Neural progenitor cell (in vitro differentiated cells): ENCODE measurements around the gene LCE3D. TPM values are rescaled to one million over a fixed set of nuclear protein-coding genes. Genes with fewer than 3 reads are reported as not detected.

Experiments used
- DNase-seq: peaks from one replicate; pipeline ENCODE4 v3.0.0-alpha.2; 2016; ENCODE audit warnings: low spot score
- H2AFZ ChIP-seq: fragments of 200-600 bp; sonication (generic); replicated peaks from 2 replicates; pipeline ENCODE4 v1.6.1; 2016; ENCODE audit warnings: antibody characterized with exemption
- H3F3A ChIP-seq: fragments of 200-600 bp; sonication (generic); 2 replicates; pipeline ENCODE4 v1.6.1; 2016; ENCODE audit warnings: antibody characterized with exemption, low read depth
- H3K27ac ChIP-seq: fragments of 200-600 bp; sonication (generic); 2 replicates; pipeline ENCODE4 v1.5.1; 2016; ENCODE audit warnings: mild to moderate bottlenecking
- H3K27me3 ChIP-seq: fragments of 200-600 bp; sonication (generic); 2 replicates; pipeline ENCODE4 v1.6.1; 2016; ENCODE audit warnings: mild to moderate bottlenecking, moderate library complexity
- H3K36me3 ChIP-seq: fragments of 200-600 bp; sonication (generic); 2 replicates; pipeline ENCODE4 v1.5.1; 2016
- H3K4me1 ChIP-seq: fragments of 200-600 bp; sonication (generic); 2 replicates; pipeline ENCODE4 v1.6.1; 2016; ENCODE audit warnings: mixed run types
- H3K4me2 ChIP-seq: fragments of 200-600 bp; sonication (generic); 2 replicates; pipeline ENCODE4 v1.6.1; 2016
- H3K4me3 ChIP-seq: fragments of 200-600 bp; sonication (generic); 2 replicates; pipeline ENCODE4 v1.5.1; 2016
- H3K79me2 ChIP-seq: fragments of 200-600 bp; sonication (generic); 2 replicates; pipeline ENCODE4 v1.6.1; 2016; ENCODE audit warnings: low read depth
- H3K9ac ChIP-seq: fragments of 200-600 bp; sonication (generic); 2 replicates; pipeline ENCODE4 v1.6.1; 2016
- H3K9me3 ChIP-seq: fragments of 200-600 bp; sonication (generic); 2 replicates; pipeline ENCODE4 v1.5.1; 2016; ENCODE audit warnings: low read depth
- H4K20me1 ChIP-seq: fragments of 200-600 bp; sonication (generic); 2 replicates; pipeline ENCODE4 v1.6.1; 2016; ENCODE audit warnings: low read depth
- H3K27ac Mint-ChIP-seq: 3 replicates; pipeline ENCODE4 v1.8.0; 2021; ENCODE audit warnings: mixed read lengths
- H3K27me3 Mint-ChIP-seq: 2 replicates; pipeline ENCODE4 v1.8.0; 2022; ENCODE audit warnings: low read depth, mild to moderate bottlenecking, inconsistent platforms, moderate library complexity, mixed read lengths; ENCODE audit not compliant: insufficient read depth
- H3K36me3 Mint-ChIP-seq: 3 replicates; pipeline ENCODE4 v1.8.0; 2021; ENCODE audit warnings: mixed read lengths
- H3K4me1 Mint-ChIP-seq: 3 replicates; pipeline ENCODE4 v1.8.0; 2021; ENCODE audit warnings: mixed read lengths
- H3K4me3 Mint-ChIP-seq: 3 replicates; pipeline ENCODE4 v1.8.0; 2021; ENCODE audit warnings: mild to moderate bottlenecking, moderate library complexity, mixed read lengths
- H3K9me3 Mint-ChIP-seq: 3 replicates; pipeline ENCODE4 v1.8.0; 2020; ENCODE audit warnings: mixed read lengths
- CTCF ChIP-seq: fragments of 200-600 bp; sonication (generic); IDR thresholded peaks from 2 replicates; pipeline ENCODE4 v1.5.1; 2017; ENCODE audit warnings: antibody characterized with exemption, mild to moderate bottlenecking
- EZH2 ChIP-seq: fragments of 200-600 bp; sonication (generic); IDR thresholded peaks from 2 replicates; pipeline ENCODE4 v1.6.1; 2017; ENCODE audit warnings: antibody characterized with exemption, mild to moderate bottlenecking, moderate library complexity
- EZH2phosphoT487 ChIP-seq: fragments of 200-600 bp; sonication (generic); IDR thresholded peaks from 2 replicates; pipeline ENCODE4 v1.6.1; 2017; ENCODE audit warnings: antibody characterized with exemption
- total RNA-seq: library from RNA; depleted of rRNA; stranded (reverse); fragments of >200 nt; gene quantifications from 2 replicates; pipeline ENCODE4 v1.2.3, GENCODE V29; 2015; ENCODE audit warnings: low replicate concordance

The LCE3D gene
- total RNA-seq, 1 donor from 2014 or later: not detected

DNA sequence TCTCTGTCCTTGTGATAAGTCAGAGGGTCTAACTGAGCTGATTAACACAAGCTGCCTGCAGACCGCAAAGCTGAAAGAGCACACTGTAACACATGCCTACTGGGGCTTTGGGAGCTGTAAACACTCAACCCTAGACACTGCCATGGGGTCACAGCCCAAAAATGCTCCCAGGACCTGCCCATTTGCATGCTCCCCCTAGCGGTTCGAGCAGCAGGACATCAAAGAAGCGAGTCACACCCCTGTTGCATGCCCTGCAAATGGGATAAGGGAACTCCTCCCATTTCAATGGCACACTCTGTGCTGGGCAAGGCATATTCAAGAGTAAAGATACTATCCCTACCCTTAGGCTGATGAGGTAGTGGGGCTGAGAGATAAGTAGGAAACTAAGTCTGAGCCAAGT, 36.5 kb downstream of the LCE3D start:
- Histone ChIP-seq H3K9ac (no peak overlapping the region), H2AFZ (no peak overlapping the region), H3K27ac (no peak overlapping the region), H3K4me3 (no peak overlapping the region), H3K27me3 (no peaks in the 10 kb centered on the region), H3K79me2 (no peaks in the 10 kb centered on the region), H3K4me2 (no peak overlapping the region), H4K20me1 (no peaks in the 10 kb centered on the region), H3K4me1 (no peaks in the 10 kb centered on the region), H3K9me3 (peaks cover 9% of the 10 kb centered on the region), H3F3A (no peaks in the 10 kb centered on the region), H3K36me3 (no peaks in the 10 kb centered on the region)
- Mint-ChIP-seq H3K4me3 (no peak overlapping the region), H3K9me3 (peaks cover 37% of the 10 kb centered on the region), H3K4me1 (no peaks in the 10 kb centered on the region), H3K27me3 (no peaks in the 10 kb centered on the region), H3K27ac (no peak overlapping the region), H3K36me3 (no peaks in the 10 kb centered on the region)
- DNase-seq: no peak
- no peak for TF ChIP-seq EZH2
- no peak for TF ChIP-seq CTCF
- no peak for TF ChIP-seq EZH2phosphoT487

DNA sequence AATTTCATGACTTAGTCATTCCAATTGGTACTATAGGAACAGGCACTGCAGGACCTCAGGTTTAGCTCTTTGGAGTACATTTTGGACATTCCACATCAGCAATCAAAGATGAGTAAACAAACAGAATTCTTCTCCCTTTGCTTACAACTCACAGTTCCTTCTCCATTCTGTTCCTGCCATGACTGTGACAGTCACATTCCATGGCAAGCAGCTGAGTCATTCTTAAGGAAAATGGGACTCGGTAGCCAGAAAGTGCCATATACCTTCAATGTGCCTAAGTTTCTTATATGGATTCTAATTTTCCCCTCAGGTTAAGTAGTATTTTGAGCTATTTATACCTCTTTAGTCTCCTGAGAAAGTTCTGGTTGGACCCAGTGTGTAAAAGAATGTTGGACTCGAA, 40.4 kb downstream of the LCE3D start:
- Histone ChIP-seq H3K79me2 (no peaks in the 10 kb centered on the region), H3K9ac (no peak overlapping the region), H3F3A (no peaks in the 10 kb centered on the region), H3K27me3 (no peaks in the 10 kb centered on the region), H3K4me3 (no peak overlapping the region), H3K4me2 (no peak overlapping the region), H3K36me3 (no peaks in the 10 kb centered on the region), H3K4me1 (no peaks in the 10 kb centered on the region), H3K27ac (no peak overlapping the region), H4K20me1 (no peaks in the 10 kb centered on the region), H3K9me3 (peaks cover 19% of the 10 kb centered on the region), H2AFZ (no peak overlapping the region)
- Mint-ChIP-seq H3K27ac (no peak overlapping the region), H3K4me1 (no peaks in the 10 kb centered on the region), H3K4me3 (no peak overlapping the region), H3K9me3 (peaks cover 45% of the 10 kb centered on the region), H3K27me3 (peaks cover 2% of the 10 kb centered on the region), H3K36me3 (no peaks in the 10 kb centered on the region)
- TF ChIP-seq CTCF: no peak
- TF ChIP-seq EZH2: no peak
- TF ChIP-seq EZH2phosphoT487: no peak
- no peak for DNase-seq

- Mint-ChIP-seq H3K36me3 (no peaks in the 10 kb centered on the region), H3K27ac (no peak overlapping the region), H3K27me3 (peaks cover 2% of the 10 kb centered on the region), H3K4me1 (no peaks in the 10 kb centered on the region), H3K4me3 (no peak overlapping the region), H3K9me3 (peaks cover 38% of the 10 kb centered on the region)
- H3K27ac ChIP-seq: no peak overlapping the region
- H3F3A ChIP-seq: no peaks in the 10 kb centered on the region
- H3K4me1 ChIP-seq: no peaks in the 10 kb centered on the region
- no peaks in the 10 kb centered on the region for H4K20me1 ChIP-seq
- H3K4me2 ChIP-seq: no peak overlapping the region
- no peak for DNase-seq
- peaks cover 26% of the 10 kb centered on the region for H3K9me3 ChIP-seq
- H3K9ac ChIP-seq: no peak overlapping the region
- H3K4me3 ChIP-seq: no peak overlapping the region
- H3K27me3 ChIP-seq: no peaks in the 10 kb centered on the region
- no peak overlapping the region for H2AFZ ChIP-seq
- H3K79me2 ChIP-seq: no peaks in the 10 kb centered on the region
- TF ChIP-seq CTCF: no peak
- no peak for TF ChIP-seq EZH2
- TF ChIP-seq EZH2phosphoT487: no peak
- no peaks in the 10 kb centered on the region for H3K36me3 ChIP-seq
Measured at GRCh38 chr1:152537496-152537895, 42.8 kb downstream of the LCE3D start.

DNA sequence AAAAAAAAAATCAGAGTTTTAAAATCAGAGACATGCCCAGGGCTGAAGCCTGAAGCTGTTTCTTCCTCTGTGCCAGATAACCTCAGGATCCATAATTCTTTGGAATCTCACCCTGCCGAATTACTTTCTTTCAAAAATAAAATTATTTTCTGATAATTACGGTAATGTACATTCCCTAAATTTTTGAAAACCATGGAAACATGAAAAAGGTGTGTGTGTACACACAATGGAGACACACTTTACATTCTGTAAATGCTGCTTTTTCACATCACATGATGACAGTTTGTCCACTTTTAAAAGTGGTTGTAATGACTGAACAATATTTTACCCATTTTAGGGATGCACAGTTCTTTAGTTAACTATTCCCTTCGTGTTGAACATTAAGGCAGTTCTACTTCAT, 44.5 kb downstream of the LCE3D start:
- peaks cover 41% of the 10 kb centered on the region for H3K9me3 Mint-ChIP-seq
- no peak for DNase-seq
- H3K36me3 ChIP-seq: no peaks in the 10 kb centered on the region
- no peak overlapping the region for H3K9ac ChIP-seq
- H3K27me3 ChIP-seq: no peaks in the 10 kb centered on the region
- H3K27me3 Mint-ChIP-seq: peaks cover 2% of the 10 kb centered on the region
- no peaks in the 10 kb centered on the region for H3K4me1 ChIP-seq
- H3F3A ChIP-seq: no peaks in the 10 kb centered on the region
- H3K27ac ChIP-seq: no peak overlapping the region
- H3K4me3 Mint-ChIP-seq: no peak overlapping the region
- TF ChIP-seq EZH2 (no peak), EZH2phosphoT487 (no peak), CTCF (no peak)
- no peak overlapping the region for H3K27ac Mint-ChIP-seq
- H3K4me1 Mint-ChIP-seq: no peaks in the 10 kb centered on the region
- no peak overlapping the region for H3K4me2 ChIP-seq
- no peaks in the 10 kb centered on the region for H4K20me1 ChIP-seq
- H3K36me3 Mint-ChIP-seq: no peaks in the 10 kb centered on the region
- no peak overlapping the region for H2AFZ ChIP-seq
- no peak overlapping the region for H3K4me3 ChIP-seq
- peaks cover 37% of the 10 kb centered on the region for H3K9me3 ChIP-seq
- H3K79me2 ChIP-seq: no peaks in the 10 kb centered on the region
